ENCODE measurements around the gene ZNF423. TPM values are rescaled to one million over a fixed set of nuclear protein-coding genes. Genes with fewer than 3 reads are reported as not detected.

The ZNF423 gene
- total and polyA plus RNA-seq, 9 of the 15 experiments (the other 6 are each of a cell fraction or from before 2014, with no cell fraction given): not detected

- TF ChIP-seq FOXO4 (CRISPR knock-in tag; IDR thresholded peaks at IDR 0.05) (no peak), FOSL1 (tag; conservative IDR thresholded peaks at IDR 0.05) (no peak), JUN (IDR thresholded peaks at IDR 0.05; ENCODE audit: borderline replicate concordance, low read depth, low read length) (no peak), JUN (CRISPR knock-in tag; IDR thresholded peaks at IDR 0.05; ENCODE audit: borderline replicate concordance) (no peak), SRSF1 (IDR thresholded peaks at IDR 0.05; ENCODE audit: low read depth, low read length) (no peak), ADNP (tag; IDR thresholded peaks at IDR 0.05) (no peak)
- TF ChIP-seq, protein P1, sequence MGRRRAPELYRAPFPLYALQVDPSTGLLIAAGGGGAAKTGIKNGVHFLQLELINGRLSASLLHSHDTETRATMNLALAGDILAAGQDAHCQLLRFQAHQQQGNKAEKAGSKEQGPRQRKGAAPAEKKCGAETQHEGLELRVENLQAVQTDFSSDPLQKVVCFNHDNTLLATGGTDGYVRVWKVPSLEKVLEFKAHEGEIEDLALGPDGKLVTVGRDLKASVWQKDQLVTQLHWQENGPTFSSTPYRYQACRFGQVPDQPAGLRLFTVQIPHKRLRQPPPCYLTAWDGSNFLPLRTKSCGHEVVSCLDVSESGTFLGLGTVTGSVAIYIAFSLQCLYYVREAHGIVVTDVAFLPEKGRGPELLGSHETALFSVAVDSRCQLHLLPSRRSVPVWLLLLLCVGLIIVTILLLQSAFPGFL (CRISPR knock-in tag; IDR thresholded peaks at IDR 0.05): no peak
Measured at GRCh38 chr16:49550666-49551065, 305.2 kb downstream of the ZNF423 start (continued).

DNA sequence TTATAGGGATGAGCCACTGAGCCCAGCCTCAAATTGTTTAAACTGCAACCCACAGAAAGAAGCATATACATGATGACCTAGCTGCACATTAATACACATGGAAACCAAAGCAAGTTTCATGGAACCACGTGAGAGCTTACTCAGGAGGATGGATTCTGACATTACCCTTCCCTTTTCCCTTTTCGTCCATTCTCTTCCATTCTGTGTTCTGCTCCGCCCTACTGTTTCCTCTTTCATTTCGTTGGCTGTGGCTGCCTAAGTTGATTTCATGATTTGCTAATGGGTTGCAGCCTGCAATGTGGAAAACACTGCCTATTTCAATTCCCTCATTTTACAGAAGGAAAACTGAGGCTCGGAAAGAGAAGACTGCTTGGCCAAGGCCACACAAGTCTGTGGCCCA lies 305.8 kb downstream of the ZNF423 start:
- Histone ChIP-seq H3K9me1 (ENCODE audit: control insufficient read depth, insufficient read depth, low read length) (no peaks in the 10 kb centered on the region), H2AFZ (ENCODE audit: low read depth, low read length) (no peak overlapping the region), H3K4me3 (no peak overlapping the region), H3K36me3 (ENCODE audit: control insufficient read depth, insufficient read depth, low read length) (no peaks in the 10 kb centered on the region), H3K79me2 (ENCODE audit: control insufficient read depth, insufficient read depth, low read length) (no peaks in the 10 kb centered on the region), H3K27me3 (ENCODE audit: control insufficient read depth in 2 of 2, insufficient read depth in 2 of 2, low read length in 2 of 2) (peaks cover 7 to 20% of the 10 kb centered on the region in 2 experiments; a peak in 3 of 5 replicates), H3K27ac (ENCODE audit: extremely low read depth, low read depth, low read length) (no peak overlapping the region), H3K9me3 (replicated peaks; ENCODE audit: control insufficient read depth, insufficient read depth, low read depth, low read length) (no peaks in the 10 kb centered on the region), H3K4me2 (ENCODE audit: insufficient read depth, low read length) (no peak overlapping the region), H3K9ac (ENCODE audit: insufficient read depth in 1 of 2, low read depth in 2 of 2, low read length in 2 of 2) (no peak overlapping the region), H3K4me1 (replicated peaks in 1 of 2; ENCODE audit: control insufficient read depth in 2 of 2, insufficient read depth in 2 of 2, low read length in 2 of 2) (no peaks in the 10 kb centered on the region), H4K20me1 (replicated peaks; ENCODE audit: control insufficient read depth, insufficient read depth, low read length) (peaks cover 3% of the 10 kb centered on the region; the same call in 1 of the 2 replicates)
- ChIA-PET POLR2A (interaction anchor here (0.8 kb wide), 1 partner anchor 20 kb away, joined by 3 read pairs; no protein-coding TSS in a partner anchor), CTCF (ENCODE audit: low intra/inter-chr PET ratio) (no interaction called here)
- FAIRE-seq (no peak), ATAC-seq (no peak), DNase-seq (ENCODE audit: extremely low read depth in 1 of 4, low spot score in 3 of 4) (no peak)
- intact Hi-C loops (cut with micrococcal nuclease): no loop called here
- in situ Hi-C loops (cut with MboI): no loop called here
- WGBS (ENCODE audit: insufficient coverage, low coverage, missing lambda C conversion rate): 0% methylated on average over 5 of the region's 5 CpGs
- TF ChIP-seq ZNF589 (CRISPR knock-in tag; IDR thresholded peaks at IDR 0.05; ENCODE audit: low read depth) (no peak), ZNF551 (CRISPR knock-in tag; IDR thresholded peaks at IDR 0.05) (no peak)
- BruUV-seq (replicated peaks): no TSS peak
